H1 (cell line): ENCODE results near the gene CHDH. TPM values are rescaled to one million over a fixed set of nuclear protein-coding genes. Genes with fewer than 3 reads are reported as not detected.

Source experiments
- CTCF ChIA-PET: fragments of 300-600 bp; sonication (Branson Sonifier 250); formaldehyde crosslinking; loops from one replicate; lab custom pipeline; 2021; ENCODE audit not compliant: partially characterized antibody; lab: Charles Lee
- POLR2A ChIA-PET: fragments of 300-600 bp; sonication (Branson Sonifier 250); formaldehyde crosslinking; loops from one replicate; lab custom pipeline; 2021; ENCODE audit warnings: inconsistent platforms; ENCODE audit not compliant: partially characterized antibody; lab: Charles Lee
- DNase-seq, 2 experiments: peaks; one replicate each; pipeline versions ENCODE4 v3.0.0 to v3.0.0-alpha.2; 2010 to 2022; ENCODE audit warnings: low spot score in 2 of 2, low read depth in 1 of 2, mixed read lengths in 1 of 2
- FAIRE-seq: peaks from 2 replicates; lab custom pipeline; 2011; peaks lifted over from hg19 to GRCh38; lab: Jason Lieb, UNC
- H2AFZ ChIP-seq: 2 replicates; pipeline ENCODE4 v1.8.1; 2012; ENCODE audit warnings: low read length, inconsistent platforms
- H2AK5ac ChIP-seq: 2 replicates; pipeline ENCODE4 v1.6.1; 2013; ENCODE audit warnings: low read depth, low read length
- H2BK120ac ChIP-seq: replicated peaks from 2 replicates; pipeline ENCODE3; 2013; ENCODE audit warnings: low read depth, low read length, inconsistent platforms
- H2BK12ac ChIP-seq: 2 replicates; pipeline ENCODE4 v1.6.1; 2013; ENCODE audit warnings: low read depth, low read length
- H2BK15ac ChIP-seq: 2 replicates; pipeline ENCODE4 v1.6.1; 2013; ENCODE audit warnings: low read length
- H2BK20ac ChIP-seq: 2 replicates; pipeline ENCODE4 v1.6.1; 2013; ENCODE audit warnings: low read length
- H2BK5ac ChIP-seq: 2 replicates; pipeline ENCODE4 v1.6.1; 2013; ENCODE audit warnings: low read depth, low read length
- H3K14ac ChIP-seq: 2 replicates; pipeline ENCODE4 v1.6.1; 2013; ENCODE audit warnings: inconsistent platforms; ENCODE audit not compliant: insufficient read length
- H3K18ac ChIP-seq: 2 replicates; pipeline ENCODE4 v1.6.1; 2013; ENCODE audit warnings: low read length; ENCODE audit errors: extremely low read depth
- H3K23ac ChIP-seq: 2 replicates; pipeline ENCODE4 v1.6.1; 2013; ENCODE audit warnings: inconsistent platforms; ENCODE audit not compliant: insufficient read length
- H3K23me2 ChIP-seq: 2 replicates; pipeline ENCODE4 v1.6.1; 2013; ENCODE audit warnings: low read depth, low read length
- H3K27ac ChIP-seq: 2 replicates; pipeline ENCODE4 v1.6.1; 2011; ENCODE audit warnings: low read depth, low read length, inconsistent platforms
- H3K27me3 ChIP-seq, 4 experiments: replicated peaks in 1 of 4; 1 replicate in 1 of 4; 2 replicates in 3 of 4; pipeline versions ENCODE4 v1.6.1 to v1.8.1; 2011 to 2013; ENCODE audit warnings: low read length in 3 of 4, mild to moderate bottlenecking in 3 of 4, inconsistent platforms in 2 of 4, mixed read lengths in 2 of 4, moderate library complexity in 1 of 4; ENCODE audit not compliant: control insufficient read depth in 3 of 4, insufficient read depth in 3 of 4; ENCODE audit errors: extremely low read depth in 1 of 4
- H3K36me3 ChIP-seq, 4 experiments: 2 replicates each; pipeline versions ENCODE4 v1.6.1 to v1.8.1; 2011 to 2013; ENCODE audit warnings: mild to moderate bottlenecking in 4 of 4, low read length in 3 of 4, moderate library complexity in 2 of 4, control low read depth in 1 of 4, inconsistent platforms in 1 of 4; ENCODE audit not compliant: insufficient read depth in 4 of 4, control insufficient read depth in 2 of 4
- H3K4ac ChIP-seq: replicated peaks from 2 replicates; pipeline ENCODE3; 2013; ENCODE audit warnings: low read length, low read depth, mixed read lengths, inconsistent platforms; ENCODE audit not compliant: insufficient read length
- H3K4me1 ChIP-seq, 4 experiments: replicated peaks in 1 of 4; 1 replicate in 1 of 4; 2 replicates in 3 of 4; pipeline versions ENCODE4 v1.6.1 to v1.8.1; 2011 to 2013; ENCODE audit warnings: low read length in 3 of 4, inconsistent platforms in 2 of 4, mixed read lengths in 1 of 4; ENCODE audit not compliant: insufficient read depth in 4 of 4, control insufficient read depth in 3 of 4
- H3K4me2 ChIP-seq, 2 experiments: 2 replicates each; pipeline versions ENCODE4 v1.6.1 to v1.8.1; 2011 to 2013; ENCODE audit warnings: low read depth in 2 of 2, low read length in 2 of 2, control low read depth in 1 of 2, inconsistent platforms in 1 of 2, mild to moderate bottlenecking in 1 of 2; ENCODE audit not compliant: insufficient read depth in 1 of 2
- H3K4me3 ChIP-seq, 4 experiments: fragments of 200-600, 300-600 bp in 1 of 4; sonication (generic), shearing (Covaris generic), sonication (Bioruptor Twin) in 1 of 4; 2 replicates each; pipeline versions ENCODE4 v1.5.1 to v1.8.1; 2011 to 2016; ENCODE audit warnings: low read length in 4 of 4, low read depth in 3 of 4, control low read depth in 2 of 4, inconsistent platforms in 2 of 4, mild to moderate bottlenecking in 2 of 4, mixed read lengths in 1 of 4, moderate library complexity in 1 of 4; ENCODE audit not compliant: insufficient read depth in 2 of 4; ENCODE audit errors: extremely low read depth in 1 of 4
- H3K56ac ChIP-seq: replicated peaks from 2 replicates; pipeline ENCODE3; 2013; ENCODE audit warnings: low read depth, mild to moderate bottlenecking, mixed read lengths, low read length, inconsistent platforms; ENCODE audit not compliant: insufficient read length
- H3K79me1 ChIP-seq: 2 replicates; pipeline ENCODE4 v1.6.1; 2013; ENCODE audit warnings: low read depth, low read length, control low read depth
- H3K79me2 ChIP-seq, 2 experiments: 2 replicates each; pipeline versions ENCODE4 v1.6.1 to v1.8.1; 2012 to 2013; ENCODE audit warnings: low read length in 2 of 2, mild to moderate bottlenecking in 2 of 2, inconsistent platforms in 1 of 2; ENCODE audit not compliant: insufficient read depth in 2 of 2, control insufficient read depth in 1 of 2
- H3K9ac ChIP-seq, 4 experiments: replicated peaks in 1 of 4; 1 replicate in 1 of 4; 2 replicates in 3 of 4; pipeline versions ENCODE4 v1.6.1 to v1.8.1; 2011 to 2013; ENCODE audit warnings: low read depth in 3 of 4, low read length in 3 of 4, control low read depth in 2 of 4, mild to moderate bottlenecking in 2 of 4, moderate library complexity in 2 of 4, inconsistent platforms in 1 of 4; ENCODE audit errors: extremely low read depth in 1 of 4
- H3K9me3 ChIP-seq, 2 experiments: 2 replicates each; pipeline versions ENCODE4 v1.6.1 to v1.8.1; 2012 to 2013; ENCODE audit warnings: mild to moderate bottlenecking in 2 of 2, moderate library complexity in 2 of 2, control low read depth in 1 of 2, inconsistent platforms in 1 of 2, low read depth in 1 of 2, low read length in 1 of 2, mixed read lengths in 1 of 2; ENCODE audit not compliant: insufficient read depth in 2 of 2
- H4K20me1 ChIP-seq, 2 experiments: replicated peaks in 1 of 2; 2 replicates each; pipeline versions ENCODE3 to v1.8.1; 2011 to 2013; ENCODE audit warnings: inconsistent platforms in 2 of 2, low read length in 2 of 2, mild to moderate bottlenecking in 1 of 2; ENCODE audit not compliant: insufficient read depth in 2 of 2, control insufficient read depth in 1 of 2
- H4K5ac ChIP-seq: 2 replicates; pipeline ENCODE4 v1.6.1; 2013; ENCODE audit warnings: low read length, low read depth, mixed read lengths, inconsistent platforms; ENCODE audit not compliant: insufficient read length
- H4K8ac ChIP-seq: 2 replicates; pipeline ENCODE4 v1.8.0; 2013; ENCODE audit warnings: mild to moderate bottlenecking, moderate library complexity, low read length, inconsistent platforms; ENCODE audit not compliant: insufficient read depth; ENCODE audit errors: extremely low read depth
- H4K91ac ChIP-seq: replicated peaks from 2 replicates; pipeline ENCODE3; 2013; ENCODE audit warnings: low read length, mixed read lengths, inconsistent platforms; ENCODE audit not compliant: insufficient read length
- BRCA1 ChIP-seq: IDR thresholded peaks from 2 replicates; pipeline ENCODE4 v1.6.1; 2012; ENCODE audit warnings: low read depth, low read length, improper control_type of control experiment
- CEBPB ChIP-seq: IDR thresholded peaks from 2 replicates; pipeline ENCODE4 v1.6.1; 2012; ENCODE audit warnings: low read depth, low read length
- CHD1 ChIP-seq: IDR thresholded peaks from 2 replicates; pipeline ENCODE4 v1.6.1; 2012; ENCODE audit warnings: low read depth, low read length, improper control_type of control experiment
- CTBP2 ChIP-seq: IDR thresholded peaks from 2 replicates; pipeline ENCODE4 v1.7.0; 2011; ENCODE audit warnings: borderline replicate concordance, mild to moderate bottlenecking, moderate library complexity, mixed read lengths, low read length; ENCODE audit not compliant: insufficient read depth, insufficient read length
- JUN ChIP-seq: IDR thresholded peaks from 2 replicates; pipeline ENCODE4 v1.6.1; 2011; ENCODE audit warnings: low read depth, mild to moderate bottlenecking, improper control_type of control experiment, low read length
- KDM4A ChIP-seq: IDR thresholded peaks from one replicate; pipeline ENCODE4 v1.7.1; 2012; ENCODE audit warnings: low read depth, mild to moderate bottlenecking, moderate library complexity, low read length, inconsistent platforms; ENCODE audit not compliant: severe bottlenecking
- NANOG ChIP-seq: IDR thresholded peaks from 2 replicates; pipeline ENCODE4 v1.6.1; 2011; ENCODE audit warnings: low read length, low read depth, mild to moderate bottlenecking, inconsistent platforms; ENCODE audit not compliant: insufficient read depth, poor library complexity, severe bottlenecking
- RAD21 ChIP-seq, 2 experiments: IDR thresholded peaks in 1 of 2; conservative IDR thresholded peaks in 1 of 2; 2 replicates each; pipeline ENCODE4 v1.6.1; 2011; ENCODE audit warnings: low read depth in 2 of 2, low read length in 2 of 2, improper control_type of control experiment in 1 of 2, inconsistent platforms in 1 of 2, mild to moderate bottlenecking in 1 of 2, moderate library complexity in 1 of 2
- RBBP5 ChIP-seq: IDR thresholded peaks from 2 replicates; pipeline ENCODE4 v1.7.1; 2012; ENCODE audit warnings: low read depth, mild to moderate bottlenecking, inconsistent platforms, low read length, moderate library complexity, borderline replicate concordance
- RFX5 ChIP-seq: IDR thresholded peaks from 2 replicates; pipeline ENCODE4 v1.6.1; 2011; ENCODE audit warnings: low read depth, low read length, improper control_type of control experiment, borderline replicate concordance
- SIX5 ChIP-seq: IDR thresholded peaks from 2 replicates; pipeline ENCODE4 v1.6.1; 2011; ENCODE audit warnings: mild to moderate bottlenecking, low read depth, low read length
- SUZ12 ChIP-seq: fragments of 200-600 bp; sonication (generic); IDR thresholded peaks from 2 replicates; pipeline ENCODE4 v1.6.1; 2012; ENCODE audit warnings: mild to moderate bottlenecking, inconsistent platforms, low read length, moderate library complexity, mixed read lengths
- TAF1 ChIP-seq: IDR thresholded peaks from 2 replicates; pipeline ENCODE4 v1.6.1; 2011; ENCODE audit warnings: mild to moderate bottlenecking, low read depth, low read length
- WGBS, 2 experiments: shearing (Covaris generic) in 1 of 2; methylation state at CpG; one replicate each; pipeline versions ENCODE4 v1.1.6 to v1.1.7; 2013 to 2015; ENCODE audit warnings: low lambda C conversion rate in 2 of 2, mixed read lengths in 2 of 2, inconsistent platforms in 1 of 2, low coverage in 1 of 2, missing lambda C conversion rate in 1 of 2; ENCODE audit not compliant: insufficient replicate concordance in 2 of 2, insufficient coverage in 1 of 2, insufficient read length in 1 of 2; ENCODE audit errors: extremely low coverage in 1 of 2, missing lambda C conversion rate in 1 of 2; 5-methylcytosine and 5-hydroxymethylcytosine counted together
- polyA plus RNA-seq, 7 experiments: library from polyadenylated mRNA; depleted of rRNA in 3 of 7; stranded (reverse) in 5 of 7; unstranded in 2 of 7; fragments of >200 nt in 5 of 7; fragments of 200-250 nt in 2 of 7; gene quantifications; 1 replicate in 5 of 7; 2 replicates in 1 of 7; 4 replicates in 1 of 7; pipeline versions ENCODE4 v1.2.1 to v1.2.3, GENCODE V29; 2011 to 2013; ENCODE audit warnings: missing spikeins in 2 of 7, mixed read lengths in 2 of 7
- total RNA-seq: library from RNA; stranded (reverse); fragmentation: NEBNext Ultra II Directional; extraction: Animal tissue kit (Norgen Biotek cat#: 25700); gene quantifications from 2 replicates; pipeline ENCODE4 v1.2.1, GENCODE V29; 2021

The CHDH gene
- total and polyA plus RNA-seq, 2 of the 8 experiments (the other 6 are each of a cell fraction or from before 2014, with no cell fraction given): 4.9 to 10.3 TPM

DNA sequence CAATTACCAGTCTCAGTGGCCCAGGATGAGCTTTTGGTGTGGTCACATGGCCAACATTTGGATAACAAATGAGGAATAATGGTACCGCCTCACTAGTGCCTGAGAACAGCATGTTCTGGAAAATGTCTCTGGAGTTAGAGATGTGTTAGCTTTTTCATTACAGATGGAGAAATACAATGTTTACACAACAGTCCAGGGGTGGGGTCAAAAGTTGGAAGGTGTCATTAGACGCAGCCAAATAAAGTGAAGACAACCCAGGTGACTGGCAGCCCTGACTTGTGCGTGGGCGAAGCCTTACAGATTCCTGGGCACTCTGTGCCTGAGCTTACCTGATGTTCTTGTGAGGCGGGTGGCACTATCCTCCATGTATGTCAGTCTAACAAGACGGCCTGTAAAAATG, 13.0 kb upstream of the CHDH start:
- Histone ChIP-seq H3K79me2 (no peaks in the 10 kb centered on the region), H3K56ac (no peak overlapping the region), H3K4me3 (no peak overlapping the region), H2BK5ac (no peak overlapping the region), H2BK12ac (no peak overlapping the region), H4K91ac (no peak overlapping the region), H4K5ac (no peak overlapping the region), H2AFZ (no peak overlapping the region), H3K4me2 (no peak overlapping the region), H3K4ac (no peak overlapping the region), H3K9ac (no peak overlapping the region), H3K36me3 (peaks cover 2 to 30% (median 16%) of the 10 kb centered on the region in 4 experiments; a peak in 6 of 8 replicates), H2AK5ac (no peak overlapping the region), H3K9me3 (no peaks in the 10 kb centered on the region), H4K20me1 (peaks cover 1 to 2% of the 10 kb centered on the region in 2 experiments), H3K79me1 (no peaks in the 10 kb centered on the region), H3K27me3 (no peaks in the 10 kb centered on the region), H2BK15ac (no peak overlapping the region), H3K18ac (no peak overlapping the region), H3K23ac (no peak overlapping the region), H2BK20ac (no peak overlapping the region), H3K23me2 (no peaks in the 10 kb centered on the region), H3K27ac (no peak overlapping the region), H3K14ac (no peak overlapping the region), H2BK120ac (no peak overlapping the region), H3K4me1 (no peaks in the 10 kb centered on the region), H4K8ac (no peak overlapping the region)
- WGBS, 2 experiments: 91% methylated on average over 6 of the region's 6 CpGs; no CpG with 5 or more reads in 1 of the 2 experiments
- DNase-seq: no peak
- ChIA-PET CTCF (interaction anchor here (0.6 to 1.4 kb wide), 4 partner anchors 11 to 362 kb away, joined by 3 to 7 read pairs (median 4); partner anchors contain the start of genes CHDH and IL17RB), POLR2A (interaction anchor here (1.2 to 1.7 kb wide), 2 partner anchors 14 to 15 kb away, joined by 4 read pairs; no protein-coding TSS in a partner anchor)
- no peak for TF ChIP-seq CTBP2
- no peak for TF ChIP-seq TAF1
- no peak for TF ChIP-seq RBBP5
- TF ChIP-seq BRCA1: no peak
- TF ChIP-seq CHD1: no peak
- TF ChIP-seq SUZ12: no peak
- TF ChIP-seq KDM4A: no peak
- TF ChIP-seq JUN: no peak
- TF ChIP-seq NANOG: no peak
- no peak for TF ChIP-seq RAD21 (IDR thresholded peaks at IDR 0.05 in 1 of 2, conservative IDR thresholded peaks at IDR 0.05 in 1 of 2; ENCODE audit: low read depth in 2 of 2, low read length in 2 of 2)
- TF ChIP-seq SIX5: no peak
- no peak for TF ChIP-seq CEBPB
- no peak for TF ChIP-seq RFX5
- FAIRE-seq: no peak
